Panc1 (cell line): ENCODE measurements around the gene KIF7. TPM values are rescaled to one million over a fixed set of nuclear protein-coding genes. Genes with fewer than 3 reads are reported as not detected.
"Not testable (repeated sequence)": the region's sequence is repeated elsewhere in the genome, so short reads cannot be mapped to it uniquely, and the experiment has no call there.

ENCODE experiments used
- ATAC-seq: fragments of 200-7000 bp; cut with Tn5 transposase; 2 replicates; pipeline ENCODE4 v1.9.1; 2020; ENCODE audit warnings: mild to moderate bottlenecking, moderate library complexity
- BruUV-seq: library from RNA; stranded (reverse); fragments of 400-500 nt; replicated peaks from 2 replicates; lab custom pipeline; 2021; lab: Mats Ljungman, UMichigan
- CTCF ChIA-PET: fragments of 300-600 bp; sonication (Branson Sonifier 250); formaldehyde crosslinking; loops from one replicate; lab custom pipeline; 2022; ENCODE audit warnings: antibody characterized with exemption; lab: Charles Lee
- POLR2A ChIA-PET: fragments of 300-600 bp; sonication (Branson Sonifier 250); formaldehyde crosslinking; loops from one replicate; lab custom pipeline; 2022; ENCODE audit warnings: antibody characterized with exemption; lab: Charles Lee
- DNase-seq: peaks from one replicate; pipeline ENCODE4 v3.0.0-alpha.2; 2010; ENCODE audit warnings: low read depth, low spot score
- H3K27ac ChIP-seq: 2 replicates; pipeline ENCODE4 v1.5.1; 2011; ENCODE audit warnings: mild to moderate bottlenecking, low read length, inconsistent platforms
- H3K27me3 ChIP-seq: fragments of 200-500 bp; sonication (Bioruptor generic); 2 replicates; pipeline ENCODE4 v1.6.0; 2014; ENCODE audit warnings: low read length, inconsistent platforms; ENCODE audit not compliant: control insufficient read depth, insufficient read depth
- H3K36me3 ChIP-seq: fragments of 200-500 bp; sonication (Bioruptor generic); 2 replicates; pipeline ENCODE4 v1.5.1; 2014; ENCODE audit warnings: inconsistent platforms, mild to moderate bottlenecking, low read length, moderate library complexity; ENCODE audit not compliant: control insufficient read depth, insufficient read depth
- H3K4me1 ChIP-seq: 2 replicates; pipeline ENCODE4 v1.5.1; 2011; ENCODE audit warnings: inconsistent platforms, mild to moderate bottlenecking, low read length, moderate library complexity; ENCODE audit not compliant: control insufficient read depth, insufficient read depth
- H3K4me3 ChIP-seq, 2 experiments: 2 replicates each; pipeline ENCODE4 v1.5.1; 2011 to 2012; ENCODE audit warnings: low read depth in 2 of 2, low read length in 2 of 2, mild to moderate bottlenecking in 2 of 2, inconsistent platforms in 1 of 2, moderate library complexity in 1 of 2
- H3K9me3 ChIP-seq: fragments of 200-500 bp; sonication (Bioruptor generic); 2 replicates; pipeline ENCODE4 v1.5.1; 2014; ENCODE audit warnings: low read depth, mild to moderate bottlenecking, inconsistent platforms, low read length, moderate library complexity; ENCODE audit not compliant: control insufficient read depth, insufficient read depth
- CTCF ChIP-seq: fragments of 450-650 bp; IDR thresholded peaks from 2 replicates; pipeline ENCODE4 v1.5.1; 2017; ENCODE audit warnings: mild to moderate bottlenecking
- POLR2AphosphoS5 ChIP-seq: IDR thresholded peaks from 2 replicates; pipeline ENCODE4 v1.6.1; 2012; ENCODE audit warnings: mild to moderate bottlenecking, low read depth, low read length, moderate library complexity
- SIN3A ChIP-seq: IDR thresholded peaks from 2 replicates; pipeline ENCODE4 v1.6.1; 2012; ENCODE audit warnings: low read depth, mild to moderate bottlenecking, low read length, moderate library complexity, borderline replicate concordance; ENCODE audit not compliant: insufficient read depth
- TCF7L2 ChIP-seq: IDR thresholded peaks from 2 replicates; pipeline ENCODE4 v1.6.1; 2011; ENCODE audit warnings: mild to moderate bottlenecking, low read depth, low read length, inconsistent platforms
- in situ Hi-C: cut with HindIII; loops from 2 replicates; pipeline ENCODE4 v1.10.0; 2016; ENCODE audit warnings: low sequenced_read_pairs, low pct_unique_long_range_greater_than_20kb
- intact Hi-C: fragments of 100-400 bp; cut with micrococcal nuclease; formaldehyde crosslinking; loops from one replicate; pipeline ENCODE4 v1.10.0; 2022; ENCODE audit not compliant: unreplicated experiment
- total RNA-seq: library from RNA; stranded (reverse); gene quantifications from one replicate; pipeline ENCODE4 v1.2.1, GENCODE V29; 2021; ENCODE audit not compliant: unreplicated experiment
- TF ChIP-seq, protein P1 (sequence below), 2 experiments: IDR thresholded peaks; 2 replicates each; pipeline ENCODE4 v1.6.1; 2011 to 2012; ENCODE audit warnings: low read depth in 2 of 2, control low read depth in 1 of 2, low read length in 1 of 2, mild to moderate bottlenecking in 1 of 2, moderate library complexity in 1 of 2; ENCODE audit not compliant: insufficient read depth in 1 of 2

Gene KIF7
- total RNA-seq, 1 experiment from 2014 or later, result 6.5 TPM

DNA sequence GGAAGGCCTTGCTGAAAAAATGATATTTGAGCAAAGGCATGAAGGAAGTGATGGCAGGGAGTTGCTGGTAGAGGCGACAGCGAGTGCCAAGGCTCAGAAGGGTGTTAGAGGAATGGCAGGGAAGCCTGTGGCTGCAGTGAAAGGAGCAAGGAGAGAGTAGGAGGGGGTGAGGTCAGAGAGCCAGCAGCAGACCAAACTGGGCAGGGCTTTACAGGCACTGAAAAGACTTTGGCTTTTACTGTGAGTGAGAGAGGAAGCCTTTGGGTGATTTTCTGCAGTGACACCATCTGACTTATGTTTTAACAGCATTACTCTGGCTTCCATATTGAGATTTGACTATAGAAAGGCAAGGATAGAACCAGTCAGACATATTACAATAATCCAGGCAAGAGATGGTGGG, 68.6 kb downstream of the KIF7 start:
- no peaks in the 10 kb centered on the region for H3K4me1 ChIP-seq
- CTCF ChIA-PET, result no interaction called here
- BruUV-seq, result TSS peak; percentile 37
- H3K9me3 ChIP-seq, result no peaks in the 10 kb centered on the region
- no peak overlapping the region for H3K27ac ChIP-seq
- DNase-seq (no peak), ATAC-seq (no peak)
- H3K27me3 ChIP-seq, result no peaks in the 10 kb centered on the region
- H3K4me3 ChIP-seq, result no peak overlapping the region
- POLR2A ChIA-PET, result no interaction called here
- in situ Hi-C loops, result no loop called here
- intact Hi-C loops, result no loop called here
- H3K36me3 ChIP-seq, result peaks cover 25% of the 10 kb centered on the region
- no peak for TF ChIP-seq SIN3A
- no peak for TF ChIP-seq POLR2AphosphoS5

DNA sequence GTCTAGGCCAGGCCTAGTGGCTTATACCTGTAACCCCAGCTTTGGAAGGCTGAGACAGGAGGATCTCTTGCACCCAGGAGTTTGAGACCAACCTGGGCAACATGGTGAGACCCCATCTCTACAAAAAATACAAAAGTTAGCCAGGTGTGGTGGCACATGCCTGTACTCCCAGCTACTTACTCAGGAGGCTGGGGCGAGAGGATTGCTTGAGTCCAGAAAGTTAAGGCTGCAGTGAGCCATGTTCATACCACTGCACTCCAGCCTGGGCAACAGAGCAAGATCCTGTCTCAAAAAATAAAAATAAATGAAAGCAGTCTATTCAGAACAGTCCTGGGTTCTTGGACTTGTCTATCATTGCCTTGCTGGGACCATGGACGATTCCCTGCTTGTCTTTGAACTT, 74.5 kb downstream of the KIF7 start:
- POLR2A ChIA-PET, BruUV-seq, intact Hi-C loops, H3K4me3 ChIP-seq, H3K27ac ChIP-seq, in situ Hi-C loops, CTCF ChIA-PET, ATAC-seq, H3K27me3 ChIP-seq, DNase-seq, H3K9me3 ChIP-seq: not testable (repeated sequence)
- H3K4me1 ChIP-seq, result peaks cover 12% of the 10 kb centered on the region
- peaks cover 14% of the 10 kb centered on the region for H3K36me3 ChIP-seq

GRCh38 chr15:89578146-89578545, 77.1 kb downstream of the KIF7 start:
- Histone ChIP-seq H3K27ac (peak overlapping the region; percentile 34), H3K27me3 (no peaks in the 10 kb centered on the region), H3K4me3 (peak overlapping the region; percentile 73 to 76), H3K4me1 (peaks cover 12% of the 10 kb centered on the region), H3K36me3 (peaks cover 3% of the 10 kb centered on the region), H3K9me3 (no peaks in the 10 kb centered on the region)
- DNase-seq (no peak), ATAC-seq (no peak)
- intact Hi-C loops (no loop called here), in situ Hi-C loops (no loop called here)
- ChIA-PET POLR2A (no interaction called here), CTCF (no interaction called here)
- TF ChIP-seq, protein P1, sequence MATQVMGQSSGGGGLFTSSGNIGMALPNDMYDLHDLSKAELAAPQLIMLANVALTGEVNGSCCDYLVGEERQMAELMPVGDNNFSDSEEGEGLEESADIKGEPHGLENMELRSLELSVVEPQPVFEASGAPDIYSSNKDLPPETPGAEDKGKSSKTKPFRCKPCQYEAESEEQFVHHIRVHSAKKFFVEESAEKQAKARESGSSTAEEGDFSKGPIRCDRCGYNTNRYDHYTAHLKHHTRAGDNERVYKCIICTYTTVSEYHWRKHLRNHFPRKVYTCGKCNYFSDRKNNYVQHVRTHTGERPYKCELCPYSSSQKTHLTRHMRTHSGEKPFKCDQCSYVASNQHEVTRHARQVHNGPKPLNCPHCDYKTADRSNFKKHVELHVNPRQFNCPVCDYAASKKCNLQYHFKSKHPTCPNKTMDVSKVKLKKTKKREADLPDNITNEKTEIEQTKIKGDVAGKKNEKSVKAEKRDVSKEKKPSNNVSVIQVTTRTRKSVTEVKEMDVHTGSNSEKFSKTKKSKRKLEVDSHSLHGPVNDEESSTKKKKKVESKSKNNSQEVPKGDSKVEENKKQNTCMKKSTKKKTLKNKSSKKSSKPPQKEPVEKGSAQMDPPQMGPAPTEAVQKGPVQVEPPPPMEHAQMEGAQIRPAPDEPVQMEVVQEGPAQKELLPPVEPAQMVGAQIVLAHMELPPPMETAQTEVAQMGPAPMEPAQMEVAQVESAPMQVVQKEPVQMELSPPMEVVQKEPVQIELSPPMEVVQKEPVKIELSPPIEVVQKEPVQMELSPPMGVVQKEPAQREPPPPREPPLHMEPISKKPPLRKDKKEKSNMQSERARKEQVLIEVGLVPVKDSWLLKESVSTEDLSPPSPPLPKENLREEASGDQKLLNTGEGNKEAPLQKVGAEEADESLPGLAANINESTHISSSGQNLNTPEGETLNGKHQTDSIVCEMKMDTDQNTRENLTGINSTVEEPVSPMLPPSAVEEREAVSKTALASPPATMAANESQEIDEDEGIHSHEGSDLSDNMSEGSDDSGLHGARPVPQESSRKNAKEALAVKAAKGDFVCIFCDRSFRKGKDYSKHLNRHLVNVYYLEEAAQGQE (IDR thresholded peaks at IDR 0.05; ENCODE audit: insufficient read depth in 1 of 2, low read depth in 2 of 2, low read length in 1 of 2), result no peak
- TF ChIP-seq POLR2AphosphoS5 (no peak), SIN3A (no peak), TCF7L2 (no peak), CTCF (no peak)
- BruUV-seq, result no TSS peak

Other genes with a start within 250 kb of the KIF7 start
- 3.0 TPM for gene RHCG, start 158.9 kb downstream of the KIF7 start, total RNA-seq
- gene TICRR, start 80.0 kb downstream of the KIF7 start, total RNA-seq, result 20.5 TPM
- gene PLIN1, start 23.9 kb upstream of the KIF7 start, total RNA-seq, result 0.44 TPM
- 6.2 TPM for gene PEX11A, start 35.3 kb upstream of the KIF7 start, total RNA-seq
- gene WDR93, start 35.3 kb upstream of the KIF7 start, total RNA-seq, result 0.18 TPM
- gene MESP1, start 95.8 kb upstream of the KIF7 start, total RNA-seq, result 6.4 TPM
- gene MESP2, start 120.9 kb upstream of the KIF7 start, total RNA-seq, result 1.1 TPM
- 183 TPM for gene ANPEP, start 159.4 kb upstream of the KIF7 start, total RNA-seq
- 24.6 TPM for gene AP3S2, start 238.5 kb upstream of the KIF7 start, total RNA-seq